SIG-M5 treated with dmso at 0.1 percent for 504 hours (cell line): ENCODE measurements around the gene PRKAA1.
A peak's percentile ranks its signal among the peaks of the same experiment; 100 is the strongest.

Experiments
- DNase-seq: peaks from one replicate; lab custom pipeline; 2025; ENCODE audit not compliant: unreplicated experiment; lab: John Stamatoyannopoulos, UW

The PRKAA1 gene

GRCh38 chr5:40781843-40782409 lies 16.2 kb downstream of the PRKAA1 start:
- DNase-seq = no peak

- no peak for DNase-seq
These were observed 17.3 kb downstream of the PRKAA1 start for GRCh38 chr5:40780858-40781257.

DNA sequence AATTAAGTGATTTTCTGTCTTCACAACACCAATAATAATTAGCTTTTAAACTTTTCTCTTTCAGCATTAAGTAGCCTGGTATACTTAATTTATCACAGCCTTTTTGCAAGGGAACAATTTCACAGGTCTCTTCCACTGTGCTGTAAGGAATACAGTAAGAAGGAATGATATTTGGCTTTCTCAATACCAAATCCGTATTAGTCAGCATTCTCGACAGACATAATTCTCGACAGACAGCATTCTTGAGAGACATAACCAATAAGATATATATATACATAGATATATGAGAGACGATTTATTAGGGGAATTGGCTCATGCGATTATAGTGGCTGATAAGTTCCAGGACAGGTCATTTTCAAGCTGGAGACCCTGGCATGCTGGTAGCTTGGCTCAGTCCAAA lies 18.0 kb downstream of the PRKAA1 start:
- no peak for DNase-seq

DNA sequence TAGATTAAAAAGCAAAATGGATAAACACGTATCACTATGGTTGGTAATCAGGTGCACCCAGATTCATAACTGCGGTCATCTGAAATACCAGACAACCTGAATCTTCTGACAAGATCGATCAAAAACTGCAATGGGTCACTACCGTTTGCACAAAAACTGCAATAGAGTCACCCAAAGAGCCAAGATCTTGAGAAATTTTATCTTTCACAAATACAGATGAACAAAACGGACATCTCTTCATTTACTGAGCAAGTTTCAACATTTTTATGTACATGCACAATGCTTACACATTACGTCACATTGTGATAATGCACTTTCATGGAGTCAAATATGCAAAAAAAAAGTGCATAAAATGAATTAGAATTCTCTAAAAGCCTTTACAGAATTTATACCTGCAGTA lies 18.6 kb downstream of the PRKAA1 start:
- no peak for DNase-seq

- no peak for DNase-seq
These were observed 20.0 kb downstream of the PRKAA1 start for GRCh38 chr5:40778133-40778532.

DNA sequence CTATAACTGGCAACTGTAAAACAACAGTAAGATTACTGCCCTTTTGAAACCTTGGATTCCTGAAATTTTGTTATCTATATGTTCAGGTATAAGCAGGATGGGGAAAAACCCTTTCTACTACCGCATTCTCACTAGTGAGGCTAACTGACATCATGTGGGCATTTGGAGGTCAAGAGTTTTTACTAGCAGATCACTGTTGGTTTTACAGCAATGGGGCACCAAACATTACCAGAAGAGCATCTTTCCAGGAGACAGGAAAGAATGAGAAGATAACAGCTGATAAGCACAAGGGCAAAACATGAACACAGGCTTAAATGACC lies 21.6 kb downstream of the PRKAA1 start:
- DNase-seq = no peak

DNA sequence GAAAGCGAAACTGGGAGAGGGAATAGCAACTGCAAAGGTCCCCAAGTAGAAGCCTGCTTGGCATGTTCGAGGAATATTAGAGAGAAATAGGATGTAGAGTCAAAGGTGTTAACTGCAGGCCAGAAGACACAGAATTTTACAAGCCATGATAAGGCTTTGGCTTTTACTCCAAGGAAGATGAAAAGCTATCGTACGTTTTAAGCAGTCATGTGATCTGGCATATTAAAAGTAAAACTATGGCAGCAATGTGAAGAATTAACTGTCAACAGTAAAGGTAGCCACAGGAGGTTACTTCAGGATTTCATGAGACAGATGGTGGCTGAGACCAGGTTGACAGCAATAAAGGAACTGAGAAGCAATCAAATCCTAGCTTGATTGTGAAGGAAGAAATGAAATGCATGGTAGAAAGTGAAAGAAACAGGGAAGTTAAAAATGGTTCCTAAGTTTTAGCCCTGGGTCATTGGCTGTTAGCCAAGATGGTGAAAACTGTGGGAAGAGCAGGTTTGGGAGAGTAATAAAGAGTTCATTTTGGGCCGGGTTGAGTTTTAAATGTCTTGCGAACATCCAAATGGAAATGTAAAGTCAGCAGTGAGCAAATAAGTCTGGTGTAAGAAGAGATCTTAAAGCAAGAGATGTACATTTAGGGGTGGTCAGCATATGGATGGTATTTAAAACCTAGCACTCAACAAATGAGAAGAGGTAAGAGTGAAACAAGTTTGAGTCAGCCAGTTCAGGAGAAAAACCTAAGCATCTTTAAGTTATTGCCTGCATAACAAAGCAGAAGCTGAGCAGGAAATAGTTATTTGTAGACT lies 22.1 kb downstream of the PRKAA1 start:
- no peak for DNase-seq

GRCh38 chr5:40775085-40775845 lies 22.9 kb downstream of the PRKAA1 start:
- peak; percentile 32 for DNase-seq

DNA sequence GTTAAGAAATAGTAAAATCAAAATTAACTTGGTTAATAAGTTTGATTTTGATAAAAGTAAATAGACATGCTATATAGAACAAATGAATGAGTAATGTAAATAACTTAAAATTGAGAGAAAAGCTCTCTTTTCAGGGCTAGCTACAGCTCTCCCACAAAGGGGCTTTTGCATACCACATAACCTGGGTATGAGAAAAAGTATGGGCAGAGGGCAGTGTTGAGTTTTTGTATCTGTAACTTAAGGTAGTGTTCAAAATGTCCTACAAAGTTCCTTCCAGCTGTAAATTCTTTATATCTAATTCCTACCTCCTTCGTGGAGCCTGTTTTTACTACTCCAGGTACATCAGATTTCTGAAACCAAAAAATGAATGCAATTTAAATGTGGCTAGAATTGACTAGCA lies 23.6 kb downstream of the PRKAA1 start:
- no peak for DNase-seq

GRCh38 chr5:40770764-40771163 lies 27.4 kb downstream of the PRKAA1 start:
- no peak for DNase-seq

- DNase-seq = no peak
These were observed 35.5 kb downstream of the PRKAA1 start for GRCh38 chr5:40762705-40763104.

- no peak for DNase-seq
These were observed 40.8 kb downstream of the PRKAA1 start for GRCh38 chr5:40757400-40757799.

DNA sequence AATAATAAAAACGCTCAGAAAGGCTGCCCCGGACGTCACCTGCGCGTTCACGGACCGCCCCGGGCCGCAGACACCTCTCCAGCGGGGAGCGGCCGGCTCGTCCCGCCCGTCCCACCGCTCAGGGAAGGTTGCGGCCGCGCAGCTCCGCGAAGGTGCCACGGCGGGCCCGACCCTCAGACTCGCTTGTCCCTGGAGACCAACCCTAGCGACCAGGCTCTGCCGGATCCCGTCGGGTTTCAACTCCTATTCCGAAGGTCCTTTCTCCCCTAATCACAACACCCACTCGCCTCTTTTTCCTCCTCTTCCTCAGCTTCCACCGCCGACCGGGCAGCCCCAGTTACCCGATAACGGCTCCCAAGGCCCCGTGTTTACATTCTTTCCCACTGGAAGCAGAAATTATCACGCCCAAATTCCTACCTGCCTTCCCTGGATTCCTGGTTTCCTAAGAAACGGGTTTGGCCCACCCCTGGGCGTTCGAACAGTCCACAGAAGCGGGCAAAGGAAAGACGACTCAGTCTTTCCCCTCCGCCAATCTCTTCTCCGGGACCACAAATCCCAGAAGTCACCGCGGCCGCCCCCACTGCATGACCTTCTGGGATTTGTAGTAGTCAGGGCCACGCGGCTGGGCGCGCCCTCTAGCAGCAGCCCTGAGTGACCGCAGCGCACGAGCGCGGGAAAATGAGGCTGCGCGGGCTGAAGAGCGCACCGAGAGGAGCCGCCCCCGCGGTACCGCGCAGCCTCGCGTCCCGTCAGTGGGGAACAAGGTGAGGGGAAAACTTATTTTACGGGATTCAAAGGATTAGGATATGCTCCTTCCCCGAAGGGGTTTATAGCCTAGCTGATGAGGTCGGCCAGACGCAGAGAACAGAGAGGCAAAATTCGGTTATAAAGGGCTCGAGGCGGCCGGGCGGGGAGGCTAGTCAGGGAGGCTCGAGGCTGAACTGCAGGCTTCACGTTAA lies 42.5 kb downstream of the PRKAA1 start, which contains the start of gene TTC33:
Gene TTC33 (minus strand): TSS at position 555 of the 959 bp plus-strand sequence. CDS start 8,943 bp downstream, outside the sequence.
- peak; percentile 95 for DNase-seq

DNA sequence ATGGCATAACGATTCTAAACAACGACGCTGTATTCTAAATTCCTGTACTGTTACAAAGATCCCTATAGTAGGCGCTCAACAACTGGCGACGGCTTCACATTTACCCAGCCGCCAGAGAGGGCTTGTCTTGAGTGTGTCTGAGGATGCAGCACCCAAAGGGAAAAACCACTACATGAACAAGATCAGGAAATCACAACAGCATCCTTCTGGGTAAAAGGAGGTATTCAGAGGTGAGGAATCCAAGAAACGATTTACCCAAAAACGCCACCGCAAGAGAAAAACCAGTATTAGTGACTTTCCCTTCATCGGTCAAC lies 43.1 kb downstream of the PRKAA1 start:
- peak; percentile 87 for DNase-seq

DNA sequence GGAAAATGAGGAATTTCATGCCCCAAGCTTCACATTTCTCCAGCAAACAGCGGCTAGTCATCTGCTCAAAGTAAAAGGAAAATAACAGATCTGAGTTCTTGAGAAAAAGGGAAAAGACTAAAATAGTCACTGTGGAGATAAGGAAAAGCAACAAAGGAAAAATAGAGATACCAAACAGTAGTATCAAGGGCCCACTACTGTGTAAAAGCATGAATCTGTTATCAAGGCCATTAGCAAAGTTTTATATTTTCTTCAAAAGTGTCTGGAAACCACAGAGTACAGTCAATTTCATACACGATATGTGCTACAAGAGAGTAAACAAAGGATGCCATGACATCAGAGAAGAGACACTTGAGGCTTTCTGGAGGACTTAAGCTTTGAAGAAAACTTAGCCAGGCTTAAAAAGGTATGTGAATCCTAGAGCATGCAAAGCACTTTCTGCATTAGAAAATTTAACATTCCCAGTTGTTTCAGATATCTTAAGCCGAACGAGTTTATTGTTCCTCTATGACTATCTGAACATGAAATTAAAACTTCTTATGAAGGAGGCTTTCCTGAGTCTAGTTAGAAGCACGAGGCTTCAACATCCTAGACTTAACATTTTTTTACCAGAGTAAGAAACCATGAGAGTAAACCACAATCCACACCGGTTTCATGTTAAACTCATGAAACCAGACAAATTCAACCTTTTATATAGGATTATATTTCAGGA lies 43.6 kb downstream of the PRKAA1 start:
- no peak for DNase-seq

DNA sequence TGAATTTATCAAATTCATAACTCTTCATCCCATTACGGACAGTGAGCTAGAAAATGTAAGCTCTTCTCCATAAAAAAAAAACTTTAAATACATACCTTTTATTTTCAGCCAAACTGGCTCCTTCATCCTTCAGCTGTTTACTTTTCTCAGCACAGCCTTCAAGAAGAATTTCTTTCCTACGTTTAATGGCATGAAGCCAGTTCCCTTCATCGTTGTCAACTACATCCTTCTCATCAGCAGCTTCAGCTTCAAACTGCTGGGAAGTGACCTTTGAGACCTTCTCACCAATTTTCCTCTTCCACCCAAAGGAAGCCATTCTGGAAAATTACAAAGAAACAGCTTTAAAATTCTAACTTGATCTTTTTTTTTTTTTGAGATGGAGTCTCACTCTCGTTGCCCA lies 51.5 kb downstream of the PRKAA1 start:
- no peak for DNase-seq

GRCh38 chr5:40743771-40744170 lies 54.4 kb downstream of the PRKAA1 start:
- no peak for DNase-seq

GRCh38 chr5:40738502-40738901 lies 59.7 kb downstream of the PRKAA1 start:
- no peak for DNase-seq

GRCh38 chr5:40736103-40736875 lies 61.9 kb downstream of the PRKAA1 start:
- peak; percentile 65 for DNase-seq

DNA sequence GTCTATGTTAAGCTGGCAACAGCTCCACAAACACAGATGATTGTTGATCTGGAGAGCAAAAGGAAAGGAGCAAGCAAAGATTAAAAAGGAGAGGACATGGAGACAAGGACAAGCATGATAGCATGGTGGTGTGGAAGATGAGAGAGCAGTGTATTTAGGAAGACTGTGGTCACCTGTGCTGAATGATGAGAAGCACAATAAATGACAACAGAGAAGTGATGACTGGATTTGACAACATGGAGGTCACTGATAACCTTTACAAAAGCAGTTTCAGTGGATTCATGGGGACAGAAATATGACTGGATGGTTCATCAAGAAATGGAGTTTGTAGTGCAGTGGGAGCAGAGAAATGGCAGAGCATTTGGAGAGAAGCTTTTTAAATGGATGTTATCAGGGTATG lies 62.6 kb downstream of the PRKAA1 start:
- DNase-seq = no peak
